ENCODE measurements around the gene ATAD3C.
"Not testable (repeated sequence)": the region's sequence is repeated elsewhere in the genome, so short reads cannot be mapped to it uniquely, and the experiment has no call there.

DNA sequence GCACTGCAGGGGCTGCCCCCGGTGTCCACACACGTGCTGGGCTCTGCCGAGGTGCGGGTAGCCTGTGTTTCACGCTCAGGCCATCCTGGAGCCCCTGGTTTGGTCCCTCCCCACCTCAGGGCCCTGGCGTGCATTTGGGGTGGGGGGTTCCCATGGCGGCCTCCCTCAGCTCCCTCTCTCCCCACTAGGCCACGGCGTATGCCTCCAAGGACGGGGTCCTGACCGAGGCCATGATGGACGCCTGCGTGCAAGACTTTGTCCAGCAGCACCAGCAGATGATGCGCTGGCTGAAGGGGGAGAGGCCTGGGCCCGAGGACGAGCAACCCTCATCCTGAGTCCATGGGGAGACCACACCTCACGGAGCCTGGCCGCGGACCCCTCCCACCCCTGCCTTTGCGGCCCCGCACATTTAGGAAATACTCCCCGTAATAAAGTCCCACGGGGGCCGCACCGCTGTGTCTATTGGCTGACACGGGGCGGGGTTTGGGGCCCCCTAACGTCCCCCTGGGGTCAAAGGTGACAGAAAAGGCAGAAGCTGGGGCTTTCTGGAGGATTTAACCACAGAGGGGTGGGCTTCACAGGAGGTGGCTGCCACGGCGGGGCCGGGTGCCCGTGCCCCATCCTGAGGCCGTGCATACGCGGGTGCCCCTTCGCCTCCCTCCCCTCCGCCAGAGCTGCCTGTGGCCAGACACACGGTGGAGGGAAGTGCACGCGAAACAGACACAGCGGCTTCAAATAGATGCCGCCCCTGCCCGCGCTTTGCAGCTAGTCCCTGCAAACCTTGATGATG lies 18.9 kb downstream of the ATAD3C start:
- TF ChIP-seq, protein P1, sequence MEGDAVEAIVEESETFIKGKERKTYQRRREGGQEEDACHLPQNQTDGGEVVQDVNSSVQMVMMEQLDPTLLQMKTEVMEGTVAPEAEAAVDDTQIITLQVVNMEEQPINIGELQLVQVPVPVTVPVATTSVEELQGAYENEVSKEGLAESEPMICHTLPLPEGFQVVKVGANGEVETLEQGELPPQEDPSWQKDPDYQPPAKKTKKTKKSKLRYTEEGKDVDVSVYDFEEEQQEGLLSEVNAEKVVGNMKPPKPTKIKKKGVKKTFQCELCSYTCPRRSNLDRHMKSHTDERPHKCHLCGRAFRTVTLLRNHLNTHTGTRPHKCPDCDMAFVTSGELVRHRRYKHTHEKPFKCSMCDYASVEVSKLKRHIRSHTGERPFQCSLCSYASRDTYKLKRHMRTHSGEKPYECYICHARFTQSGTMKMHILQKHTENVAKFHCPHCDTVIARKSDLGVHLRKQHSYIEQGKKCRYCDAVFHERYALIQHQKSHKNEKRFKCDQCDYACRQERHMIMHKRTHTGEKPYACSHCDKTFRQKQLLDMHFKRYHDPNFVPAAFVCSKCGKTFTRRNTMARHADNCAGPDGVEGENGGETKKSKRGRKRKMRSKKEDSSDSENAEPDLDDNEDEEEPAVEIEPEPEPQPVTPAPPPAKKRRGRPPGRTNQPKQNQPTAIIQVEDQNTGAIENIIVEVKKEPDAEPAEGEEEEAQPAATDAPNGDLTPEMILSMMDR (IDR thresholded peaks at IDR 0.05; ENCODE audit: low read depth, low read length), result not testable (repeated sequence)
- TF ChIP-seq POLR2A (IDR thresholded peaks at IDR 0.05; ENCODE audit: extremely low read depth, insufficient read length); MYC (IDR thresholded peaks at IDR 0.05; ENCODE audit: low read depth, low read length): not testable (repeated sequence)
- TF ChIP-seq, protein P2, sequence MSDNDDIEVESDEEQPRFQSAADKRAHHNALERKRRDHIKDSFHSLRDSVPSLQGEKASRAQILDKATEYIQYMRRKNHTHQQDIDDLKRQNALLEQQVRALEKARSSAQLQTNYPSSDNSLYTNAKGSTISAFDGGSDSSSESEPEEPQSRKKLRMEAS (IDR thresholded peaks at IDR 0.05; ENCODE audit: low read depth, low read length), result not testable (repeated sequence)
